LNCaP clone FGC (cell line): ENCODE results near the gene PCBP3.

Source experiments
- DNase-seq: peaks from one replicate; pipeline ENCODE4 v3.0.0-alpha.2; 2011; ENCODE audit warnings: low read depth
- H3K4me3 ChIP-seq: 2 replicates; pipeline ENCODE4 v1.5.1; 2011; ENCODE audit warnings: mild to moderate bottlenecking, low read depth, low read length, control low read depth
- CTCF ChIP-seq: IDR thresholded peaks from 2 replicates; pipeline ENCODE4 v1.5.1; 2012; ENCODE audit warnings: mild to moderate bottlenecking; ENCODE audit not compliant: control insufficient read depth, insufficient read depth; ENCODE audit errors: extremely low read depth

Gene PCBP3

GRCh38 chr21:45859041-45859761, 215.7 kb downstream of the PCBP3 start:
- no peak for DNase-seq
- TF ChIP-seq CTCF = no peak
- H3K4me3 ChIP-seq = no peak overlapping the region

- H3K4me3 ChIP-seq = no peak overlapping the region
- no peak for TF ChIP-seq CTCF
- no peak for DNase-seq
Observed at GRCh38 chr21:45859762-45860357, 216.3 kb downstream of the PCBP3 start.

- no peak overlapping the region for H3K4me3 ChIP-seq
- no peak for TF ChIP-seq CTCF
- DNase-seq = no peak
Observed at GRCh38 chr21:45860493-45861155, 217.1 kb downstream of the PCBP3 start.

GRCh38 chr21:45861156-45861870, 217.8 kb downstream of the PCBP3 start:
- TF ChIP-seq CTCF = no peak
- DNase-seq = no peak
- no peak overlapping the region for H3K4me3 ChIP-seq

GRCh38 chr21:45862543-45863207, 219.2 kb downstream of the PCBP3 start:
- no peak overlapping the region for H3K4me3 ChIP-seq
- no peak for TF ChIP-seq CTCF
- no peak for DNase-seq

GRCh38 chr21:45863267-45863666, 219.7 kb downstream of the PCBP3 start:
- no peak overlapping the region for H3K4me3 ChIP-seq
- no peak for TF ChIP-seq CTCF
- no peak for DNase-seq
